KMS-11 (cell line): ENCODE measurements around the gene ZNF792.
"Not testable (repeated sequence)": the region's sequence is repeated elsewhere in the genome, so short reads cannot be mapped to it uniquely, and the experiment has no call there.

Source experiments
- H2AFZ ChIP-seq: fragments of 200-600 bp; sonication (generic); 2 replicates; pipeline ENCODE4 v1.6.1; 2016; ENCODE audit warnings: antibody characterized with exemption, mixed run types, low read depth
- H3K27ac ChIP-seq: fragments of 200-600 bp; sonication (generic); 2 replicates; pipeline ENCODE4 v1.6.1; 2016; ENCODE audit warnings: mild to moderate bottlenecking, mixed run types
- H3K27me3 ChIP-seq: fragments of 200-600 bp; sonication (generic); 2 replicates; pipeline ENCODE4 v1.6.1; 2017; ENCODE audit warnings: mild to moderate bottlenecking, low read depth, mixed run types, moderate library complexity; ENCODE audit not compliant: insufficient read depth
- H3K36me3 ChIP-seq: fragments of 200-600 bp; sonication (generic); 2 replicates; pipeline ENCODE4 v1.6.1; 2017; ENCODE audit warnings: mild to moderate bottlenecking, mixed run types; ENCODE audit not compliant: insufficient read depth
- H3K4me1 ChIP-seq: fragments of 200-600 bp; sonication (generic); 2 replicates; pipeline ENCODE4 v1.6.1; 2016; ENCODE audit warnings: mild to moderate bottlenecking, low read depth, mixed run types; ENCODE audit not compliant: poor library complexity, severe bottlenecking
- H3K4me2 ChIP-seq: fragments of 200-600 bp; sonication (generic); 2 replicates; pipeline ENCODE4 v1.7.0; 2016; ENCODE audit warnings: mild to moderate bottlenecking, mixed run types
- H3K4me3 ChIP-seq: fragments of 200-600 bp; sonication (generic); IDR thresholded peaks from 2 replicates; pipeline ENCODE4 v1.6.1; 2017; ENCODE audit warnings: low read depth, low read length, mixed read lengths; ENCODE audit not compliant: insufficient read depth
- H3K79me2 ChIP-seq: fragments of 200-600 bp; sonication (generic); 2 replicates; pipeline ENCODE4 v1.6.1; 2016; ENCODE audit warnings: low read depth, mixed run types; ENCODE audit not compliant: insufficient read depth
- H3K9ac ChIP-seq: fragments of 200-600 bp; sonication (generic); 2 replicates; pipeline ENCODE4 v1.6.1; 2016; ENCODE audit warnings: mild to moderate bottlenecking, mixed run types
- H4K20me1 ChIP-seq: fragments of 200-600 bp; sonication (generic); 2 replicates; pipeline ENCODE4 v1.6.1; 2016; ENCODE audit warnings: mild to moderate bottlenecking, mixed run types; ENCODE audit not compliant: insufficient read depth
- TF ChIP-seq, protein P1 (sequence below): fragments of 200-600 bp; sonication (generic); conservative IDR thresholded peaks from 2 replicates; pipeline ENCODE4 v1.6.1; 2017; ENCODE audit warnings: low read depth, mild to moderate bottlenecking, antibody characterized with exemption, low read length, moderate library complexity, mixed read lengths

Gene ZNF792

DNA sequence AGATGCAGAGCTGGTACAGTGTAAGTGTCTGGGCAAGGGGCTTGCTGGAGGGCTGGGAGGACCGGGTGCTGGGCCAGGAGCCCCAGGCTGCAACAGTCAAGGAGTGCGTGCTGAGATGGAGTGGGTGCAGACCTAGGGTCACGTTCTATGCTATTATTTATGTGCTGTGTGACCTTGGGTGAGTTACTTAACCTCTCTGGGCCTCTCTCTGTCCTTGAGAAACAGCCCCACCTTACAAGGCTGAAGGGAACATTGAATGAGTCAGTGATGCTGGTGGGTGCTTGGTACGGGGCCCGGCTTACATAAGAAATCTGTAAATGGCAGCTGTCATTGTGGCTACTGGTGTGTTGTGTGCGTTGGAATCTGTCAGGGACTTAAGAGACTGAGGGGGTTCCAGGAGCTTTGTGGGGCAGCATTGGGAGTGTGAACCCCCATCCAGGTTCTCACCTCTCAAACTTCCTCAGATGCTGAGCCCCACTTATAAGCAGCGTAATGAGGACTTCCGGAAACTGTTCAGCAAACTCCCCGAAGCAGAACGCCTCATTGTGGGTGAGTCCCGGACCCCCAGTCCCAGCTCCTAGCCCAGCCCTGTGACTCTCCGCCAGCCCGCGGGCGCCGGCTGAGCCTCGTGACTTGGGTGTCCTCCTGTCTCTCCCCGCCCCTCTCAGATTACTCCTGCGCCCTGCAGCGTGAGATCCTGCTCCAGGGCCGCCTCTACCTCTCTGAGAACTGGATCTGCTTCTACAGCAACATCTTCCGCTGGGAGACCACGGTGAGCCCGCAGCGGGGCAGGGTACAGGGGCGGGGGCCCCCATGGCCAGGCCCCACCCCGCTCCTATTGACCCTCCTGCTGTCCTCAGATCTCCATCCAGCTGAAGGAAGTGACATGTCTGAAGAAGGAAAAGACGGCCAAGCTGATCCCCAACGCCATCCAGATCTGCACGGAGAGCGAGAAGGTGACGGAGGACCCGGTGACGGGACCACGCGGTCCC lies 45.7 kb upstream of the ZNF792 start:
- Histone ChIP-seq H3K4me1 (no peaks in the 10 kb centered on the region), H4K20me1 (no peaks in the 10 kb centered on the region), H2AFZ (no peak overlapping the region), H3K79me2 (no peaks in the 10 kb centered on the region), H3K27me3 (no peaks in the 10 kb centered on the region), H3K36me3 (no peaks in the 10 kb centered on the region), H3K4me3 (no peak overlapping the region), H3K4me2 (no peak overlapping the region), H3K9ac (no peak overlapping the region), H3K27ac (no peak overlapping the region)
- TF ChIP-seq, protein P1, sequence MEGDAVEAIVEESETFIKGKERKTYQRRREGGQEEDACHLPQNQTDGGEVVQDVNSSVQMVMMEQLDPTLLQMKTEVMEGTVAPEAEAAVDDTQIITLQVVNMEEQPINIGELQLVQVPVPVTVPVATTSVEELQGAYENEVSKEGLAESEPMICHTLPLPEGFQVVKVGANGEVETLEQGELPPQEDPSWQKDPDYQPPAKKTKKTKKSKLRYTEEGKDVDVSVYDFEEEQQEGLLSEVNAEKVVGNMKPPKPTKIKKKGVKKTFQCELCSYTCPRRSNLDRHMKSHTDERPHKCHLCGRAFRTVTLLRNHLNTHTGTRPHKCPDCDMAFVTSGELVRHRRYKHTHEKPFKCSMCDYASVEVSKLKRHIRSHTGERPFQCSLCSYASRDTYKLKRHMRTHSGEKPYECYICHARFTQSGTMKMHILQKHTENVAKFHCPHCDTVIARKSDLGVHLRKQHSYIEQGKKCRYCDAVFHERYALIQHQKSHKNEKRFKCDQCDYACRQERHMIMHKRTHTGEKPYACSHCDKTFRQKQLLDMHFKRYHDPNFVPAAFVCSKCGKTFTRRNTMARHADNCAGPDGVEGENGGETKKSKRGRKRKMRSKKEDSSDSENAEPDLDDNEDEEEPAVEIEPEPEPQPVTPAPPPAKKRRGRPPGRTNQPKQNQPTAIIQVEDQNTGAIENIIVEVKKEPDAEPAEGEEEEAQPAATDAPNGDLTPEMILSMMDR = no peak

DNA sequence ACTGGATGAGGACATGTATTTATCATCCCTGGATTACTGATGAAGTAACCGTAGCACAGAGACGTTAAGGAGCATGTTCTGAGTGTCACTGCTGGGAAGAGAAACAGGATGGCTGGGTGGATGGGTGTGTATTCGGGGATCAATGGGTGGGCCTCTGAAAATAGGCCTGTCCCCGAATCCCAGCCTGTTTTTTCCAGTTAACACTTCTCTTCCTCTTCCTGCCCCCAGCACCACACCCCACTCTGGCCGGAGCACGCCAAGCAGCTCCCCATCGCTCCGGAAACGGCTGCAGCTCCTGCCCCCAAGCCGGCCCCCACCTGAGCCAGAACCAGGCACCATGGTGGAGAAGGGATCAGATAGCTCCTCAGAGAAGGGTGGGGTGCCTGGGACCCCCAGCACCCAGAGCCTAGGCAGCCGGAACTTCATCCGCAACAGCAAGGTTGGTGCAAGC lies 44.9 kb upstream of the ZNF792 start:
- H3K4me2 ChIP-seq = no peak overlapping the region
- no peaks in the 10 kb centered on the region for H3K4me1 ChIP-seq
- no peaks in the 10 kb centered on the region for H4K20me1 ChIP-seq
- no peak overlapping the region for H3K27ac ChIP-seq
- no peak overlapping the region for H3K4me3 ChIP-seq
- no peaks in the 10 kb centered on the region for H3K36me3 ChIP-seq
- TF ChIP-seq, protein P1 = no peak
- no peak overlapping the region for H2AFZ ChIP-seq
- H3K9ac ChIP-seq = no peak overlapping the region
- no peaks in the 10 kb centered on the region for H3K27me3 ChIP-seq
- no peaks in the 10 kb centered on the region for H3K79me2 ChIP-seq

DNA sequence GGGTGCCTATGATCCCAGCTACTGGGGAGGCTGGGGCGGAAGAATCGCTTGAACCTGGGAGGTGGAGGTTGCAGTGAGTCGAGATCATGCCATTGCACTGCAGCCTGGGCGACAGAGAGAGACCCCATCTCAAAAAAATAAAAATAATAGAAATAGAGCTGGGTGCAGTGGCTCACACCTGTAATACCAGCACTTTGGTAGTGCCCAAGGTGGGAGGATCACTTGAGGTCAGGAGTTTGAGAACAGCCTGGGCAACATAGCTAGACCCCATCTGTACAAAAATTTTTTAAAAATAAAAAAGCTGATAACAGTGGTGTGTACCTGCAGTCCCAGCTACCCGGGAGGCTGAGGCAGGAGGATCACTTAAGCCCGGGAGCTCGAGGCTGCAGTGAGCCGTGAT lies 43.4 kb upstream of the ZNF792 start:
- H3K79me2 ChIP-seq, H4K20me1 ChIP-seq, H3K9ac ChIP-seq, H3K27ac ChIP-seq, H3K27me3 ChIP-seq, H3K4me2 ChIP-seq, H3K4me3 ChIP-seq, H3K4me1 ChIP-seq, H3K36me3 ChIP-seq, H2AFZ ChIP-seq: not testable (repeated sequence)

DNA sequence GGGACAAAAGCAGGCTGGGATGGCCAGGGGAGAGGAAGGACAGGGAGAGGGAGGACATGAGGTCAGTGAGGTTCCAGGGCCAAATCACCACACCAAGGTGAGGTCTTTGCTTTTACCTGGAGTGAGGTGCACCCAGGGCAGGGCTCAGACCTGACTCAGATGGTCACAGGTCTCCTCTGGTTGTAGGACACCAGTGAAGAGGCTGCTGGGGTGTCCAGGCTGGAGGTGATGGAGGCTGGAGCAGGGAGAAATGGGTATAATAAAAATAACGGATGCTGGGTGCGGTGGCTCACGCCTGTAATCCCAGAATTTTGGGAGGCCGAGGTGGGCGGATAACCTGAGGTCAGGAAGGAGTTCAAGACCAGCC lies 43.0 kb upstream of the ZNF792 start:
- H3K27me3 ChIP-seq = no peaks in the 10 kb centered on the region
- no peaks in the 10 kb centered on the region for H3K36me3 ChIP-seq
- H3K4me3 ChIP-seq = no peak overlapping the region
- no peak overlapping the region for H3K27ac ChIP-seq
- no peaks in the 10 kb centered on the region for H3K4me1 ChIP-seq
- TF ChIP-seq, protein P1 = no peak
- no peak overlapping the region for H3K9ac ChIP-seq
- H3K4me2 ChIP-seq = no peak overlapping the region
- H2AFZ ChIP-seq = no peak overlapping the region
- H4K20me1 ChIP-seq = no peaks in the 10 kb centered on the region
- H3K79me2 ChIP-seq = no peaks in the 10 kb centered on the region
